AG10803 (cell line): ENCODE results near the gene MRPL2.
A peak's percentile ranks its signal among the peaks of the same experiment; 100 is the strongest.

Source experiments
- DNase-seq: peaks from one replicate; pipeline ENCODE4 v3.0.0; 2010; ENCODE audit warnings: low read depth
- H3K4me3 ChIP-seq: 2 replicates; pipeline ENCODE4 v1.5.1; 2011; ENCODE audit warnings: mild to moderate bottlenecking, low read length, control low read depth
- CTCF ChIP-seq: conservative IDR thresholded peaks from 2 replicates; pipeline ENCODE4 v1.5.1; 2011; ENCODE audit warnings: mild to moderate bottlenecking, low read length, control low read depth, inconsistent platforms

Gene MRPL2

DNA sequence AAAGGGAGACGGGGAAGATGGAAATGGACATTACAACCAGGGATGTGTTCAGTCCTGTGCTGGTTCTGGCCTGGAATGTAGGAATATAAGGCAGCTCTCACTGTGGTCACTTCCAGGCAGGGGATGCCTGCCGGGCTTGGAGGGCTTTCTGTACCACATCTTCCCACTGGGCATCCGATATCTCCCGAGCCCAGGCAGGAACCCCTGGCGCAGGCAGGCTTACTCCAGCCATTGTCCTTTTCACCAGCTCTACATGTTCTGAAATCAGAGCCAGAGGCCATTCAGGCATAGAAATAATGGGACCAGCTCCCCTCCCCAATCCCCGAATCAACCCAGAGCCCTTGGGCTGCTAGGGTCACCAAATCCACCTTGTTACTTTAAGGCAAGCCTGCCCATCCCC is 46.9 kb downstream of the MRPL2 start:
- TF ChIP-seq CTCF = no peak
- H3K4me3 ChIP-seq = peak overlapping the region; percentile 77
- no peak for DNase-seq

DNA sequence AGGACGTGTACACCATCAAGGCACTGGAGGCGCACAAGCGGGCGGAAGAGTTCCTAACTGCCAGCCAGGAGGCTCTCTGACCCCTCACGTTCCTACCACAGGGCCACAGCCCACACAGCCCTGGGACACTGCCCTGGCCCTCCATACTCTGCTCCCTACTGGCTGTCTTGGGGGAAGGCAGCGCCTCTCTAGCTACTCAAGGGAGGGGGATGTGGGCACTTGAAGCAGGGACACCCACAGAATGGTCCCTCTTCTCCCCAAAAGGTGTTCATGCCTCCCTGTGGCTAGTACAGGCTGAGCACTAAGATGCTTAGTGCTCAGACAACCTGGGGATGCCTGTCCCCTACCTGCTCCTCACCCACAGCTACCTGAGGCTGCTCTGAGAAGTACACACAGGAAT is 48.0 kb downstream of the MRPL2 start:
- no peak for TF ChIP-seq CTCF
- H3K4me3 ChIP-seq = no peak overlapping the region
- DNase-seq = no peak

DNA sequence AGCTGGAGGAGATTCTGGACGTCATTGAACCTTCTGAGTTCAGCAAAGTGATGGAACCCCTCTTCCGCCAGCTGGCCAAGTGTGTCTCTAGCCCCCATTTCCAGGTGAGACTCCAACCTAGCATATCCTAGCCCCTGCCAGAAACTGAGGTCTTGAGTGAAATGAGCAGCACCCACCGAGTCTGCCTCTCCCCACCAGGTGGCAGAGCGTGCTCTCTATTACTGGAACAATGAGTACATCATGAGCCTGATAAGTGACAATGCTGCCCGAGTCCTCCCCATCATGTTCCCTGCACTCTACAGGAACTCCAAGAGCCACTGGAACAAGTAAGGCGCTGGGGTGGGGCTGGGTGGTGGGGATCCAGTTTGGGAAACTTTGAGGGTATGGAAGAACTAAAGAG is 50.1 kb downstream of the MRPL2 start:
- no peak overlapping the region for H3K4me3 ChIP-seq
- DNase-seq = peak; percentile 40
- TF ChIP-seq CTCF = peak; percentile 54

- TF ChIP-seq CTCF = no peak
- H3K4me3 ChIP-seq = no peak overlapping the region
- DNase-seq = no peak
Measured at GRCh38 chr6:43007126-43007525, 52.1 kb downstream of the MRPL2 start.

DNA sequence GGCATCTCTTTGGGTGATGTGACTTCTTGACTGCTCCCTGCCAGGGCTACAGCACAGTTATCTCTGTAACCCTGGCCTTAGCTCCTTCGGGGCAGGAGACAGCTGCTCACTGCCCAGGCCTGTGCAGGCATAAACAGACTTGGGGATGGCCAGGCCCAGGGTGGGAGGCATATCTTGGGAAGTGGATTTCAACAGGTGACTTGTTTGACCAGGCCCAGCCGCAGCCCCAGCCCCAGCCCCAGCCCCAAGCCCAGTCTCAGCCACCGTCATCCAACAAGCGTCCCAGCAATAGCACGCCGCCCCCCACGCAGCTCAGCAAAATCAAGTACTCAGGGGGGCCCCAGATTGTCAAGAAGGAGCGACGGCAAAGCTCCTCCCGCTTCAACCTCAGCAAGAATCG is 53.0 kb downstream of the MRPL2 start:
- TF ChIP-seq CTCF = no peak
- no peak for DNase-seq
- no peak overlapping the region for H3K4me3 ChIP-seq

GRCh38 chr6:43005844-43006243 is 53.4 kb downstream of the MRPL2 start:
- DNase-seq = no peak
- no peak for TF ChIP-seq CTCF
- no peak overlapping the region for H3K4me3 ChIP-seq
